KMS-11 (cell line): ENCODE data around the gene GPAT3.
A peak's percentile ranks its signal among the peaks of the same experiment; 100 is the strongest.
"Not testable (repeated sequence)": the region's sequence is repeated elsewhere in the genome, so short reads cannot be mapped to it uniquely, and the experiment has no call there.

ENCODE experiments used
- H2AFZ ChIP-seq: fragments of 200-600 bp; sonication (generic); 2 replicates; pipeline ENCODE4 v1.6.1; 2016; ENCODE audit warnings: antibody characterized with exemption, mixed run types, low read depth
- H3K27ac ChIP-seq: fragments of 200-600 bp; sonication (generic); 2 replicates; pipeline ENCODE4 v1.6.1; 2016; ENCODE audit warnings: mild to moderate bottlenecking, mixed run types
- H3K27me3 ChIP-seq: fragments of 200-600 bp; sonication (generic); 2 replicates; pipeline ENCODE4 v1.6.1; 2017; ENCODE audit warnings: mild to moderate bottlenecking, low read depth, mixed run types, moderate library complexity; ENCODE audit not compliant: insufficient read depth
- H3K36me3 ChIP-seq: fragments of 200-600 bp; sonication (generic); 2 replicates; pipeline ENCODE4 v1.6.1; 2017; ENCODE audit warnings: mild to moderate bottlenecking, mixed run types; ENCODE audit not compliant: insufficient read depth
- H3K4me1 ChIP-seq: fragments of 200-600 bp; sonication (generic); 2 replicates; pipeline ENCODE4 v1.6.1; 2016; ENCODE audit warnings: mild to moderate bottlenecking, low read depth, mixed run types; ENCODE audit not compliant: poor library complexity, severe bottlenecking
- H3K4me2 ChIP-seq: fragments of 200-600 bp; sonication (generic); 2 replicates; pipeline ENCODE4 v1.7.0; 2016; ENCODE audit warnings: mild to moderate bottlenecking, mixed run types
- H3K4me3 ChIP-seq: fragments of 200-600 bp; sonication (generic); IDR thresholded peaks from 2 replicates; pipeline ENCODE4 v1.6.1; 2017; ENCODE audit warnings: low read depth, low read length, mixed read lengths; ENCODE audit not compliant: insufficient read depth
- H3K79me2 ChIP-seq: fragments of 200-600 bp; sonication (generic); 2 replicates; pipeline ENCODE4 v1.6.1; 2016; ENCODE audit warnings: low read depth, mixed run types; ENCODE audit not compliant: insufficient read depth
- H3K9ac ChIP-seq: fragments of 200-600 bp; sonication (generic); 2 replicates; pipeline ENCODE4 v1.6.1; 2016; ENCODE audit warnings: mild to moderate bottlenecking, mixed run types
- H4K20me1 ChIP-seq: fragments of 200-600 bp; sonication (generic); 2 replicates; pipeline ENCODE4 v1.6.1; 2016; ENCODE audit warnings: mild to moderate bottlenecking, mixed run types; ENCODE audit not compliant: insufficient read depth
- TF ChIP-seq, protein P1 (sequence below): fragments of 200-600 bp; sonication (generic); conservative IDR thresholded peaks from 2 replicates; pipeline ENCODE4 v1.6.1; 2017; ENCODE audit warnings: low read depth, mild to moderate bottlenecking, antibody characterized with exemption, low read length, moderate library complexity, mixed read lengths

GPAT3 gene

DNA sequence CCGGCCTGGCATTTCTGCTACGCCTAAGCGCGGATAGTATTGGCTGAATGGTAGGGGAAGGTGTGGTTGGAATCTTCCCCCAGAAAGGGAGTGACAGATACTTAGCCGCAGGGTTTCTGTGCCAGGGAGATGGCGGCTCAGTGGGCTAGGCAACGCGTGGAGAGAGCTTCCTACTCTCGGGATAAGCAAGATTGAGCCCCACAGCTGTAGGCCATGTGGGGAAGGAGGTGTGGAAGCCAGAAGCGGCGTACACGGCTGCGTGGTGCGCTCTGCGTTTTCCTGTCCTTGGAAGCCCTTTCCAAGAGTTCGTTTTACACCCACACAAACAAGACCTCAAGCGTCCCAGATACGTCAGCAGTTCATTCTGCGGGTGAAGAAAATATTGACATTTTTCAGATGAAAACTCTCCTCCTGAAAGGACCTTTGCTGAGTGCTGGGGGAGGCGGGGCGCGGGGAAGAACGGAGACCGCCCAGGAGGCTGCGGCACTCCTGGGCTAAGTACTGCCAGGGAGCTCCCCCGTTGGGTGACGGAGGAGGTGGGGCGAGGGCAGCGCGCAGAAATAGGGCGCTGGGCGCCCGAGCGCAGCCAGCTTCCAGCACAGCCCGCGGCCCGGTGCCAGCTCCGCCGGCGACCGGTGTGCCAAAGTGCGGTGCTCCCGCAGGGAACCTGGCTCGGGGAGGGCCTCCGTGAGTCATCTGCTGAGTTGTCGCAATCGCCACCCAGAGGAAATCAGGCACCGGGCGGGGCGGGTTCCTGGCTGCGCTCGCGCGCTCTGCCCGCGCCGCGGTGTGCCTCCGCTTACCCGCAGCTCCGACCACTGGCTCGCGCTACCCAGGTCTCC, at the start of gene GPAT3:
Gene GPAT3, plus strand, starts transcription at position 589 of the 842 bp plus-strand sequence. CDS start 515 bp downstream, outside the sequence.
- H3K27me3 ChIP-seq, result no peaks in the 10 kb centered on the region
- H3K36me3 ChIP-seq, result no peaks in the 10 kb centered on the region
- H3K4me1 ChIP-seq, result peaks cover 22% of the 10 kb centered on the region
- H4K20me1 ChIP-seq, result no peaks in the 10 kb centered on the region
- H3K4me3 ChIP-seq, result no peak within 1 kb of the TSS
- H3K27ac ChIP-seq, result peak within 1 kb of the TSS; percentile 43; the same call in 1 of the 2 replicates
- H3K4me2 ChIP-seq, result peak within 1 kb of the TSS; percentile 90
- H3K79me2 ChIP-seq, result no peaks in the 10 kb centered on the region
- H3K9ac ChIP-seq, result peak within 1 kb of the TSS; percentile 74
- TF ChIP-seq, protein P1, sequence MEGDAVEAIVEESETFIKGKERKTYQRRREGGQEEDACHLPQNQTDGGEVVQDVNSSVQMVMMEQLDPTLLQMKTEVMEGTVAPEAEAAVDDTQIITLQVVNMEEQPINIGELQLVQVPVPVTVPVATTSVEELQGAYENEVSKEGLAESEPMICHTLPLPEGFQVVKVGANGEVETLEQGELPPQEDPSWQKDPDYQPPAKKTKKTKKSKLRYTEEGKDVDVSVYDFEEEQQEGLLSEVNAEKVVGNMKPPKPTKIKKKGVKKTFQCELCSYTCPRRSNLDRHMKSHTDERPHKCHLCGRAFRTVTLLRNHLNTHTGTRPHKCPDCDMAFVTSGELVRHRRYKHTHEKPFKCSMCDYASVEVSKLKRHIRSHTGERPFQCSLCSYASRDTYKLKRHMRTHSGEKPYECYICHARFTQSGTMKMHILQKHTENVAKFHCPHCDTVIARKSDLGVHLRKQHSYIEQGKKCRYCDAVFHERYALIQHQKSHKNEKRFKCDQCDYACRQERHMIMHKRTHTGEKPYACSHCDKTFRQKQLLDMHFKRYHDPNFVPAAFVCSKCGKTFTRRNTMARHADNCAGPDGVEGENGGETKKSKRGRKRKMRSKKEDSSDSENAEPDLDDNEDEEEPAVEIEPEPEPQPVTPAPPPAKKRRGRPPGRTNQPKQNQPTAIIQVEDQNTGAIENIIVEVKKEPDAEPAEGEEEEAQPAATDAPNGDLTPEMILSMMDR, result no peak
- H2AFZ ChIP-seq, result peak within 1 kb of the TSS; percentile 94

DNA sequence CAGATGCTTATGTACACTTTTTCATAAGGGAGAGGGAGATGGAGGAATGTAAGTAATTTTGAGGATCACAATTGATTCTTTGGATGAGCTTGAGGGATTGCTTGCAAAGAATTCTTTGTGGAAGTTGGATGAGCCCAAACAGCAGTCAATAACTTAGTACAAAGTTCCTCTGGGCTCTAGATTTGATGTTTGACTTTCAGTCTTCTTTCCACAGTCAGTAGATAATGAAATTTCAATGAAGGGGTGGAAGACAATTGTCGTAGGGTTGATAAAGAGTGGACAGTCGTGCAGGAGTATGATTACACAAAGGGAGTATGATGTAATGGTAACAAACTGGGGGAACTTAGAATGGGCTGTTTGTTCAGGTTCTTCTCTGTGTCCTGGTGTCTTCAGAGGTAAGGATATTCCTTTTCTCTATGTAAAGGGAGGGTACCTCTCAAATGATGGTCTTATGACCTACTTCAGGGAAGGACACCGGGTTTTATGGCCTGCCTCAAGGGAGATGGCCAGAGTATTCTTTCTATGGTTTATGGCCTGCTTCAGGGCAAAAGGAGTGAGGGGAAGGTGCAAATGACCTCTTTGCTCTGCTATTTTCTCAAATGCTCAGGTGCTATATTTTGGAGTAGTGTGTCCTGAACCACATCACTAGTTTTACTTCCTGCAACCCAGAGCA, 49.3 kb upstream of the GPAT3 start:
- TF ChIP-seq, protein P1, result no peak
- H3K27ac ChIP-seq, result no peak overlapping the region
- H2AFZ ChIP-seq, result no peak overlapping the region
- no peaks in the 10 kb centered on the region for H4K20me1 ChIP-seq
- H3K4me2 ChIP-seq, result no peak overlapping the region
- no peak overlapping the region for H3K4me3 ChIP-seq
- no peaks in the 10 kb centered on the region for H3K79me2 ChIP-seq
- no peaks in the 10 kb centered on the region for H3K36me3 ChIP-seq
- peaks cover 20% of the 10 kb centered on the region for H3K4me1 ChIP-seq
- H3K27me3 ChIP-seq, result no peaks in the 10 kb centered on the region
- no peak overlapping the region for H3K9ac ChIP-seq

DNA sequence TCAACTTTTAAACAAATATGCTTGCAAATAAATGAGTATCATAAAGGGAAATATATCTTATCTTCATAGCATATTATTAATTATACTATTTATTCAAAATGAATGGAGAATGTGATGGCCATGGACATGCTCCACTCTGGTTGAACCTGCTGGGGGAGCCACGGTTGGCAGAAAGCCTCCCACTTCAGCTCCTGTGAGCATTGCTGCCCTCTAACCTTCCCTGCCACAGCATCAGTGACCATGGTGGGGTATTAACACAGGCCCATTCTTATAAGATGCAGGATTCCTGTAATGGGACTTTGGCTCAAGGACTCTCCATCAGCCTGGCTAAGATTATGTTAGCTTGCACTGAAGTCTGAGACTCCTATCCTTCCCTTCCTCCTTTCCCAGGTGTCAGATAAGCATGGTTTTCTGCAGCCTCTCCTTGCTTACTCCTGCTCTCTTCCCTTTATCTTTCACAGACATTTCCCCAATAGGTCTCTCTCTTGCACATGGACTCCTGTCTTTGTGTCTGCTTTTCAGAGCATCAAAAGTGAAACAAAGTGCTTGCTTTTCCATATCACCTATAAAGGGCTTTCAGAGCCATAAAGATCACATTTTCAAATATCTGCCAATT, 46.1 kb upstream of the GPAT3 start:
- no peaks in the 10 kb centered on the region for H3K79me2 ChIP-seq

DNA sequence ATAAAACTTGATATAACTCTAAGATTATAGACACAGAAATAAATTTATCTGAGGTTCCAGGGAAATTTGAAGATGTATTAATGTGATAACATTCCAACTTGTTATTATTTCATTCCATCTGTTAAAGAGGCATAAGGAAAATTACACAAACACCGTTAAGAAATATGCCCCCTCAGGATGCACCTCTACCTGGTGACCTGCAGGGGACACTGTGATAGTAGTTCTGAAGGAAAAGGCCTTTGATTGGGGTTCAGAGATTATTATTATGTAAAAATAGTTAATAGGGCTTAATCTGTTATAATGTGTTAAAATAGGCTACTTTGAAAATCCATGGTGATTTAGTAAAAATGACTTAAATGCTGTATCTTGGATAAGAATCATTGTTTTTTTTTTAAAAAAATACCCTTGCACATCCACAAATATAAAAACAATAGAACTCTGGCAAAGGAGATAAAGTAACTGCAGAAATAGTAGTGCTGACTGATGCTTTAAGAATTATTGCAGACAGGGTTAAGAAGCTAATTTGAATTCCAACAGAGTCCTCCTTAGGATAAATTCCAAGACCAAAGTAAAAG, 44.9 kb upstream of the GPAT3 start:
- Histone ChIP-seq H3K27me3 (no peaks in the 10 kb centered on the region), H3K4me2 (no peak overlapping the region), H3K36me3 (no peaks in the 10 kb centered on the region), H3K9ac (no peak overlapping the region), H2AFZ (no peak overlapping the region), H3K27ac (no peak overlapping the region), H3K4me1 (peaks cover 3% of the 10 kb centered on the region), H4K20me1 (no peaks in the 10 kb centered on the region), H3K79me2 (no peaks in the 10 kb centered on the region), H3K4me3 (no peak overlapping the region)
- TF ChIP-seq, protein P1, result peak; percentile 94

More for the DNA sequence above, 46.1 kb upstream of the GPAT3 start:
- peak overlapping the region; percentile 10; the same call in 1 of the 2 replicates for H2AFZ ChIP-seq
- H3K36me3 ChIP-seq, result no peaks in the 10 kb centered on the region
- no peak overlapping the region for H3K27ac ChIP-seq
- H3K4me2 ChIP-seq, result no peak overlapping the region
- H3K27me3 ChIP-seq, result no peaks in the 10 kb centered on the region
- no peak overlapping the region for H3K9ac ChIP-seq
- H4K20me1 ChIP-seq, result no peaks in the 10 kb centered on the region
- TF ChIP-seq, protein P1, result no peak
- H3K4me3 ChIP-seq, result no peak overlapping the region
- peaks cover 9% of the 10 kb centered on the region for H3K4me1 ChIP-seq

DNA sequence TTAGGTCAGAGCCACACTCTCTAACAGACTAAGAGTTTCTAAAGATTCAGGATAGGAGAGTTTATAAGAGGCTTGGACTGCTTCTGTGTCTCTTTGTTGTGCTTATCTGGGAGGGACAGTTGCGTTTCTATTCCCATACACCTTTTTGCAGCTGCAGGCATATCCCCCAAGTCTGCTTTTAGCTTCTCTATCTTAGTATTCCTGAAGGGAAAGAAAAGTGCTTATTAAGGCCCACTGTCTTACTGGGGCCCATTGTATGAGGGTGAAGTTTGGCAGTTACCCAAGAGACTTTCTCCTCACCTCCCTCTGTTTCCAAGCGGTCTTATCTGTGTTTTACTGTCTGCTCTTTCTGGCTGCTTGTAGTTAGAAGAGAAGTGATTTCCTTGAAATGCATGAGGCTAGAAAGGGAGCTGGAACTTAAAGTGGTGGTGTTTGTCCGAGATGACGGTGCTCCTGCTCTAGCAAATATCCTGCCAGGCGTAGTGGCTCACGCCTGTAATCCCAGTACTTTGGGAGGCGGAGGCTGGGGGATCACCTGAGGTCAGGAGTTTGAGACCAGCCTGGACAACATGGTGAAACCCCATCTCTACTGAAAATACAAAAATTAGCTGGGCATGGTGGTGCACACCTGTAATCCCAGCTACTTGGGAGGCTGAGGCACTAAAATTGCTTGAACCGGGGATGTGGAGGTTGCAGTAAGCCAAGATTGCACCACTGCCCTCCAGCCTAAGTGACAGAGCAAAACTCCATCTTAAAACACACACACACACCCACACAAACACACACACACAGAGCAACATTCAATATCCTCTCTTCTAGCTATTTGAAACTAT, 39.6 kb upstream of the GPAT3 start:
- not testable (repeated sequence) for H3K79me2 ChIP-seq

More for the DNA sequence above, 39.6 kb upstream of the GPAT3 start:
- not testable (repeated sequence) for H3K27me3 ChIP-seq, H3K27ac ChIP-seq, H2AFZ ChIP-seq, H3K4me3 ChIP-seq, H3K4me1 ChIP-seq, H3K36me3 ChIP-seq, H4K20me1 ChIP-seq, H3K4me2 ChIP-seq, H3K9ac ChIP-seq
